Measurements from ENCODE around the gene UNC5B.

The UNC5B gene

DNA sequence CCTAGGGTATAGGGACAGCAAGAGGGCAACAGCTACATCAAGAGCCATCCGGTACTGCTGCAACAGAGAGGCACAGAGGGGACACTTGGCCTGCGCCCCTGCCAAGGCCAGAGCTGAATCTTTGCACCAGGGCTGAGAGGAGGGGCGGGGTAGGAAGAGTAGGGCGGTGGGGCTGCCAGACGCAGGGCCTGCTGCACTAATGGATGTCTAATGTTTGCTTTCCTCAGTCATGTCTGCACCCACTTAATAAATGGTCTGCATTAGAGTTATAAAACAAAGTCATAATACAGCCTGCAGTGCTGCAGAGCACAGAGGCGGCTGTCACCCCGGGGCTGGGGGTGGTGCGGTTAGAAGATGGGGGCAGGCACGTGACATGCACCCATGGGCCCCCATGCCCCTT is 64.5 kb downstream of the UNC5B start:
- no peaks in the 10 kb centered on the region for H3K9me3 Mint-ChIP-seq
- H3K27ac Mint-ChIP-seq (ENCODE audit: low read depth): no peak overlapping the region
- H3K4me1 Mint-ChIP-seq: no peaks in the 10 kb centered on the region
- DNase-seq (ENCODE audit: low spot score in 2 of 2) (no peak), ATAC-seq (replicated peaks; ENCODE audit: extremely low read depth, poor library complexity, severe bottlenecking) (no peak)
- H3K4me3 Mint-ChIP-seq: no peak overlapping the region
- no peaks in the 10 kb centered on the region for H3K27me3 Mint-ChIP-seq
- H3K36me3 Mint-ChIP-seq (ENCODE audit: insufficient read depth): no peaks in the 10 kb centered on the region

GRCh38 chr10:71277914-71278665 is 65.7 kb downstream of the UNC5B start:
- DNase-seq (ENCODE audit: low spot score in 2 of 2): no peak
- ATAC-seq (replicated peaks; ENCODE audit: extremely low read depth, poor library complexity, severe bottlenecking): no peak
- no peaks in the 10 kb centered on the region for H3K36me3 Mint-ChIP-seq (ENCODE audit: insufficient read depth)
- no peaks in the 10 kb centered on the region for H3K27me3 Mint-ChIP-seq
- H3K27ac Mint-ChIP-seq (ENCODE audit: low read depth): no peak overlapping the region
- no peaks in the 10 kb centered on the region for H3K9me3 Mint-ChIP-seq
- H3K4me1 Mint-ChIP-seq: no peaks in the 10 kb centered on the region
- H3K4me3 Mint-ChIP-seq: no peak overlapping the region

GRCh38 chr10:71278691-71279588 is 66.6 kb downstream of the UNC5B start:
- no peak for ATAC-seq (replicated peaks; ENCODE audit: extremely low read depth, poor library complexity, severe bottlenecking)
- Mint-ChIP-seq H3K27ac (ENCODE audit: low read depth) (no peak overlapping the region), H3K4me1 (no peaks in the 10 kb centered on the region), H3K4me3 (no peak overlapping the region), H3K36me3 (ENCODE audit: insufficient read depth) (no peaks in the 10 kb centered on the region), H3K27me3 (no peaks in the 10 kb centered on the region), H3K9me3 (no peaks in the 10 kb centered on the region)
- no peak for DNase-seq (ENCODE audit: low spot score in 2 of 2)

DNA sequence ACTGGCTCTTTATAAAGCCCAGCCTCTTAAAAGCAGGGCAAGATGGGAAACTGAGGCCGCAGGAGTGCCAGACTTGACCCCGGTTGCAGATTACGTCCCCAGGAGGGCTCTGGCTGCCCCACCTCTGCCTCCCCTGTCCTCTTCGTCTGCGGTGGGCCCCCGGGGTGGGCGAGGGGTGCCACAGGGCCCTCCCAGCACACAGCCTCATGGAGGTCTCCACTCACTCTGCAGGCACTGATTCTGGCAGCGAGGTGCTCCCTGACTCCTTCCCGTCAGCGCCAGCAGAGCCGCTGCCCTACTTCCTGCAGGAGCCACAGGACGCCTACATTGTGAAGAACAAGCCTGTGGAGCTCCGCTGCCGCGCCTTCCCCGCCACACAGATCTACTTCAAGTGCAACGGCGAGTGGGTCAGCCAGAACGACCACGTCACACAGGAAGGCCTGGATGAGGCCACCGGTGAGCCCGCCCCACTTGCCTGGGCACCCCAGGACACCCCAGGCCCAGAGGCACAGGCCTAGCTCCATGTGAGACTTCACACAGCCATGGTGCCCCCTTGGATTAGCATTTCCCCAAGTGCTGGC is 67.3 kb downstream of the UNC5B start:
- Mint-ChIP-seq H3K9me3 (no peaks in the 10 kb centered on the region), H3K4me1 (no peaks in the 10 kb centered on the region), H3K36me3 (ENCODE audit: insufficient read depth) (no peaks in the 10 kb centered on the region), H3K27ac (ENCODE audit: low read depth) (no peak overlapping the region), H3K27me3 (no peaks in the 10 kb centered on the region), H3K4me3 (no peak overlapping the region)
- ATAC-seq (replicated peaks; ENCODE audit: extremely low read depth, poor library complexity, severe bottlenecking): no peak
- no peak for DNase-seq (ENCODE audit: low spot score in 2 of 2)

- Mint-ChIP-seq H3K27me3 (no peaks in the 10 kb centered on the region), H3K4me1 (no peaks in the 10 kb centered on the region), H3K4me3 (no peak overlapping the region), H3K27ac (ENCODE audit: low read depth) (no peak overlapping the region), H3K9me3 (no peaks in the 10 kb centered on the region), H3K36me3 (ENCODE audit: insufficient read depth) (no peaks in the 10 kb centered on the region)
- ATAC-seq (replicated peaks; ENCODE audit: extremely low read depth, poor library complexity, severe bottlenecking) (no peak), DNase-seq (ENCODE audit: low spot score in 2 of 2) (no peak)
Measured at GRCh38 chr10:71280216-71280615, 67.8 kb downstream of the UNC5B start.

DNA sequence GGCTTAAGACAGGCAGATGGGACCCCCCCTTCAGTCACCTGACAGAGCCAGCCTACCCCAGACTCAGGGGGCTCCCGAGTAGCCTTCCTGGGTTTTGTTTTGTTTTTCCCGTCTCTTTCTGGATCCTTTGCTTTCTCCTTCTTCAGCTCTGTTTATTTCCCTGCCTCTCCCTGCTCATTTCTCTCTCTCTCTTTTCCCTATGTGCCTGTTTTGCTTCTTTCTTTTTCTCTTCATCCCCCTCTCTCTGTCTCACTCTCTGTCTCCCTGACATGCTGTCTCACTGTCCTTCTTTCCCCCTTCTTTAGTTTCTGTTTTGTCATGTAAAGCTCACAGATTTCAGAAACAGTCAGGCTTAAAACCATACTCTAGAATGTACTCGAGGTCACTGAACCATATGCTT is 68.5 kb downstream of the UNC5B start:
- H3K9me3 Mint-ChIP-seq: no peaks in the 10 kb centered on the region
- no peaks in the 10 kb centered on the region for H3K27me3 Mint-ChIP-seq
- ATAC-seq (replicated peaks; ENCODE audit: extremely low read depth, poor library complexity, severe bottlenecking) (no peak), DNase-seq (ENCODE audit: low spot score in 2 of 2) (no peak)
- H3K4me3 Mint-ChIP-seq: no peak overlapping the region
- no peak overlapping the region for H3K27ac Mint-ChIP-seq (ENCODE audit: low read depth)
- no peaks in the 10 kb centered on the region for H3K4me1 Mint-ChIP-seq
- no peaks in the 10 kb centered on the region for H3K36me3 Mint-ChIP-seq (ENCODE audit: insufficient read depth)

DNA sequence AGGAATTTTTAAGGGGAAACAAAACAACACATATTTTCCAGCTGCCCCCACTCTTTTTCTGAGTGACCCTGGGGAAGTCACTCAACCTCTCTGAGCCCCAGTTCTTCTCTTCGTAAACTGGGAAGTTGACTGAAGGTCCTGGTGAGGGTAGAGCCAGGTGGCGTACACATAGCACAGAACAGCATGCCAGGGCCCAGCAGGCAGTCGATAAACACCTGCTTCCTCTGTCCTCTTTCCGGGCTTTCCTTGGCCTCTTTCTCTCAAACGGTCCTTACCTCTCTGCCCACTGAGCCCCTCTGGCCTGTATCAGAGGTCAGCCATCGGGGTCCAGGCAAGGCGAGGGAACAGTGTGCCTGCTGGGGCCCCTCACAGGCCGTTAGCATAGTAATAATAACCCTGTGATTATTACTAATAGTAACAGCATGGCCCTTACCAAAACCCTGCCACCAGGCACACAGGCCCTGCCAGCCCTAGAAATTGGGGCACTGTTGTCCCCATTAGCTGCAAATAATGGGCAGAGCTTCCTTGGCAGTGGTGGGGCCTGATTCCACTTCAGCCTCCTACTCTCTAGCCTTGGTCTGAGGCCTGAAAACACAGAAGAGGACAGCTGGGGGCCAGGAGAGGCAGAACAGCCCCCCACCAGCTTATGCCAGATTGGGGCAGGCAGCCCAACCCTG is 69.4 kb downstream of the UNC5B start:
- Mint-ChIP-seq H3K27ac (ENCODE audit: low read depth) (no peak overlapping the region), H3K36me3 (ENCODE audit: insufficient read depth) (no peaks in the 10 kb centered on the region), H3K27me3 (no peaks in the 10 kb centered on the region), H3K9me3 (no peaks in the 10 kb centered on the region), H3K4me1 (no peaks in the 10 kb centered on the region), H3K4me3 (no peak overlapping the region)
- DNase-seq (ENCODE audit: low spot score in 2 of 2) (no peak), ATAC-seq (replicated peaks; ENCODE audit: extremely low read depth, poor library complexity, severe bottlenecking) (no peak)

GRCh38 chr10:71282323-71282680 is 69.9 kb downstream of the UNC5B start:
- ATAC-seq (replicated peaks; ENCODE audit: extremely low read depth, poor library complexity, severe bottlenecking) (no peak), DNase-seq (ENCODE audit: low spot score in 2 of 2) (no peak)
- no peaks in the 10 kb centered on the region for H3K36me3 Mint-ChIP-seq (ENCODE audit: insufficient read depth)
- no peak overlapping the region for H3K27ac Mint-ChIP-seq (ENCODE audit: low read depth)
- H3K9me3 Mint-ChIP-seq: no peaks in the 10 kb centered on the region
- H3K4me1 Mint-ChIP-seq: no peaks in the 10 kb centered on the region
- H3K4me3 Mint-ChIP-seq: no peak overlapping the region
- no peaks in the 10 kb centered on the region for H3K27me3 Mint-ChIP-seq

DNA sequence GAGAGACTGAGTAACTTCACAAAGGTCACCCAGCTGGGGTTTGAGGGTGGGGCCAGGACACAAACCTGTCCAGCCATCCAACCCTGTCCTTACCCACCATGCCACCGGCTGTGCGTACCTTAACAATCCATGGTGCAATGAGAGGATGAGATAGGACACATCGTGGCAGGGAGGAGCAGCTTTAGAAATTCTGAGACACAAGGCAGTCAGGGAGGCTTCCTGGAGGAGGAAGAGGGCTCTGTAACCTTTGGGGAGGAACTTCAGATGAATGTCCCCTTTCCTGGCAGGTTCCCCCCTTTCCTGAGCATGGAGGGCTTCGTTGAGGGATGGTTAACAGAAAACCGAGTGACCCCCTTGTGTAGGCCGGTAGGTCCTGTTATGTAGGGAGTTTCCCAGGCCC is 71.0 kb downstream of the UNC5B start:
- no peaks in the 10 kb centered on the region for H3K36me3 Mint-ChIP-seq (ENCODE audit: insufficient read depth)
- no peaks in the 10 kb centered on the region for H3K27me3 Mint-ChIP-seq
- no peak overlapping the region for H3K4me3 Mint-ChIP-seq
- no peaks in the 10 kb centered on the region for H3K4me1 Mint-ChIP-seq
- ATAC-seq (replicated peaks; ENCODE audit: extremely low read depth, poor library complexity, severe bottlenecking) (no peak), DNase-seq (ENCODE audit: low spot score in 2 of 2) (no peak)
- no peaks in the 10 kb centered on the region for H3K9me3 Mint-ChIP-seq
- no peak overlapping the region for H3K27ac Mint-ChIP-seq (ENCODE audit: low read depth)

DNA sequence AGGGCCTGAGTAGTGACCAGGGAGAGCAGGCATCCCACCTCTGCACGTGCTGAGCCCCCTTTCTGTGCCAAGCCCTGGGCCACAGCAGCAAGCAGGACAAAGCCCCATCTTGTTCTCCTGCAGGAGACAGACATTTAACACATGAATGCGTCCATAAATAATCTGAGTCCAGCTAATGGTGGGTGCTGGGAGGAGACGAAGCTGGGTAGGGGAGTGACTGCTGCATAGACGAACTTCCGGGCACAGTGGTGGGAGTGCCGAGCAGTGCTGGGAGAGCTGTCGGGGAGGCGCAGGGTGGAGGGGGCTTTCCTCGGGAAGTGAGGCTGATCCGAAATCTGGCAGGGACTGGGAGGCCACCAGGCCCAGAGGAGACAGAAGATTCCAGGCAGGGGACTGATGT is 71.5 kb downstream of the UNC5B start:
- H3K4me3 Mint-ChIP-seq: no peak overlapping the region
- H3K36me3 Mint-ChIP-seq (ENCODE audit: insufficient read depth): no peaks in the 10 kb centered on the region
- DNase-seq (ENCODE audit: low spot score in 2 of 2) (no peak), ATAC-seq (replicated peaks; ENCODE audit: extremely low read depth, poor library complexity, severe bottlenecking) (no peak)
- no peaks in the 10 kb centered on the region for H3K9me3 Mint-ChIP-seq
- H3K27me3 Mint-ChIP-seq: no peaks in the 10 kb centered on the region
- no peak overlapping the region for H3K27ac Mint-ChIP-seq (ENCODE audit: low read depth)
- H3K4me1 Mint-ChIP-seq: no peaks in the 10 kb centered on the region

- Mint-ChIP-seq H3K4me1 (no peaks in the 10 kb centered on the region), H3K4me3 (no peak overlapping the region), H3K9me3 (no peaks in the 10 kb centered on the region), H3K27me3 (no peaks in the 10 kb centered on the region), H3K27ac (ENCODE audit: low read depth) (no peak overlapping the region), H3K36me3 (ENCODE audit: insufficient read depth) (no peaks in the 10 kb centered on the region)
- no peak for DNase-seq (ENCODE audit: low spot score in 2 of 2)
- ATAC-seq (replicated peaks; ENCODE audit: extremely low read depth, poor library complexity, severe bottlenecking): no peak
Measured at GRCh38 chr10:71284544-71285179, 72.3 kb downstream of the UNC5B start.

GRCh38 chr10:71285180-71285545 is 72.8 kb downstream of the UNC5B start:
- Mint-ChIP-seq H3K36me3 (ENCODE audit: insufficient read depth) (no peaks in the 10 kb centered on the region), H3K4me1 (no peaks in the 10 kb centered on the region), H3K4me3 (no peak overlapping the region), H3K27me3 (no peaks in the 10 kb centered on the region), H3K9me3 (no peaks in the 10 kb centered on the region), H3K27ac (ENCODE audit: low read depth) (no peak overlapping the region)
- no peak for ATAC-seq (replicated peaks; ENCODE audit: extremely low read depth, poor library complexity, severe bottlenecking)
- DNase-seq (ENCODE audit: low spot score in 2 of 2): no peak

Measured in central memory CD8-positive, alpha-beta T cell (primary cell).